ENCODE data around the gene NET1. TPM values are rescaled to one million over a fixed set of nuclear protein-coding genes. Genes with fewer than 3 reads are reported as not detected.

NET1 gene
- polyA plus RNA-seq, 3 donors, result 1.2 to 1.7 (median 1.4) TPM

- DNase-seq, result no peak
- Histone ChIP-seq H3K36me3 (replicated peaks in 1 of 2; ENCODE audit: control insufficient read depth in 1 of 2, insufficient read depth in 2 of 2, low read length in 2 of 2) (no peaks in the 10 kb centered on the region), H3K79me2 (ENCODE audit: insufficient read depth, low read length) (no peaks in the 10 kb centered on the region), H3K4me2 (replicated peaks; ENCODE audit: extremely low read depth, low read length, poor library complexity, severe bottlenecking) (no peak overlapping the region), H2AFZ (ENCODE audit: insufficient read depth, low read depth, low read length, poor library complexity, severe bottlenecking) (no peak overlapping the region), H3K9me3 (replicated peaks in 1 of 2; ENCODE audit: control insufficient read depth in 1 of 2, insufficient read depth in 1 of 2, low read length in 2 of 2) (no peaks in the 10 kb centered on the region), H3K9ac (ENCODE audit: insufficient read depth, low read length, poor library complexity, severe bottlenecking) (no peak overlapping the region), H4K20me1 (ENCODE audit: insufficient read depth, low read length) (no peaks in the 10 kb centered on the region), H3K27ac (ENCODE audit: low read depth in 1 of 2, low read length in 2 of 2) (no peak overlapping the region), H3K4me1 (ENCODE audit: control insufficient read depth in 1 of 2, insufficient read depth in 2 of 2, low read length in 2 of 2) (no peaks in the 10 kb centered on the region), H3K4me3 (replicated peaks in 1 of 3; ENCODE audit: low read depth in 2 of 3, low read length in 3 of 3) (no peak overlapping the region), H3K27me3 (ENCODE audit: control insufficient read depth in 2 of 2, insufficient read depth in 2 of 2, low read length in 2 of 2) (no peaks in the 10 kb centered on the region)
- WGBS (ENCODE audit: insufficient coverage), result 50% methylated on average over 1 of the region's 3 CpGs
- no peak overlapping the region for H3K27ac Mint-ChIP-seq
- H3K9me3 Mint-ChIP-seq, result peaks cover 0 to 2% (median 0%) of the 10 kb centered on the region in 7 donors
- H3K4me1 Mint-ChIP-seq, result no peaks in the 10 kb centered on the region
- TF ChIP-seq CTCF (IDR thresholded peaks at IDR 0.05), result no peak
- peaks cover 0 to 7% (median 5%) of the 10 kb centered on the region in 3 donors for H3K27me3 Mint-ChIP-seq (ENCODE audit: low read depth in 3 of 3)
- intact Hi-C loops (cut with micrococcal nuclease), result no loop called here
- H3K4me3 Mint-ChIP-seq, result no peak overlapping the region
- no peaks in the 10 kb centered on the region for H3K36me3 Mint-ChIP-seq
Measured at GRCh38 chr10:5484205-5484604, 71.8 kb downstream of the NET1 start.

GRCh38 chr10:5485290-5485689, 72.9 kb downstream of the NET1 start:
- intact Hi-C loops (cut with micrococcal nuclease), result no loop called here
- no peak for TF ChIP-seq CTCF (IDR thresholded peaks at IDR 0.05)
- H3K79me2 ChIP-seq (ENCODE audit: insufficient read depth, low read length), result no peaks in the 10 kb centered on the region
- H3K9me3 ChIP-seq (replicated peaks in 1 of 2; ENCODE audit: control insufficient read depth in 1 of 2, insufficient read depth in 1 of 2, low read length in 2 of 2), result no peaks in the 10 kb centered on the region
- no peaks in the 10 kb centered on the region for H3K27me3 ChIP-seq (ENCODE audit: control insufficient read depth in 2 of 2, insufficient read depth in 2 of 2, low read length in 2 of 2)
- H3K9ac ChIP-seq (ENCODE audit: insufficient read depth, low read length, poor library complexity, severe bottlenecking), result no peak overlapping the region
- Mint-ChIP-seq H3K36me3 (no peaks in the 10 kb centered on the region), H3K27ac (no peak overlapping the region), H3K4me1 (no peaks in the 10 kb centered on the region), H3K4me3 (no peak overlapping the region), H3K27me3 (ENCODE audit: low read depth in 3 of 3) (peaks cover 0 to 6% (median 1%) of the 10 kb centered on the region in 3 donors), H3K9me3 (peaks cover 0 to 2% (median 0%) of the 10 kb centered on the region in 7 donors)
- no peaks in the 10 kb centered on the region for H4K20me1 ChIP-seq (ENCODE audit: insufficient read depth, low read length)
- WGBS (ENCODE audit: insufficient coverage), result 98% methylated on average over 12 of the region's 14 CpGs
- H3K4me3 ChIP-seq (replicated peaks in 1 of 3; ENCODE audit: low read depth in 2 of 3, low read length in 3 of 3), result no peak overlapping the region
- no peak overlapping the region for H2AFZ ChIP-seq (ENCODE audit: insufficient read depth, low read depth, low read length, poor library complexity, severe bottlenecking)
- no peak for DNase-seq
- no peak overlapping the region for H3K27ac ChIP-seq (ENCODE audit: low read depth in 1 of 2, low read length in 2 of 2)
- H3K36me3 ChIP-seq (replicated peaks in 1 of 2; ENCODE audit: control insufficient read depth in 1 of 2, insufficient read depth in 2 of 2, low read length in 2 of 2), result no peaks in the 10 kb centered on the region
- H3K4me2 ChIP-seq (replicated peaks; ENCODE audit: extremely low read depth, low read length, poor library complexity, severe bottlenecking), result no peak overlapping the region
- H3K4me1 ChIP-seq (ENCODE audit: control insufficient read depth in 1 of 2, insufficient read depth in 2 of 2, low read length in 2 of 2), result no peaks in the 10 kb centered on the region

All from CD14-positive monocyte (primary cell).